GM12801 (cell line): ENCODE measurements around the gene AMPD1.

ENCODE experiments used
- CTCF ChIP-seq: IDR thresholded peaks from one replicate; pipeline ENCODE4 v1.5.1; 2011; ENCODE audit warnings: control low read depth; ENCODE audit not compliant: insufficient read length; ENCODE audit errors: extremely low read depth

The AMPD1 gene

DNA sequence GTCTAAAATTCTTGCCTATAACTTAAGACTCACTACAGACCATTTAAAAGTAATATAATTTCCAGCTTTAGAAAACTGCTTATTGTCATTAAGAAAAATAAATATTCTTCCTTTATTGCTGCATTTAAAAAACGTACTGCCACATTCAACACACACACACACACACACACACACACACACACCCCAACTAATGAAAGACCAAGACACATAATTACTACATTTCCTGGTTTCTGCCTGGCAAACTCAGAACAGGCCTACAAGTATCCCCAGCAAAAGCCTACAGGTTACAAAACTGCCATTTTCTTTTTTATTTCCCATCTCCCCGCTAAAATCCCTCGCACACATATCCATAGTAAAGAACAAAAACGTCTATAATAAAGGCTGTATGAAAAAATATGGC, 27.0 kb downstream of the AMPD1 start:
- TF ChIP-seq CTCF: no peak

DNA sequence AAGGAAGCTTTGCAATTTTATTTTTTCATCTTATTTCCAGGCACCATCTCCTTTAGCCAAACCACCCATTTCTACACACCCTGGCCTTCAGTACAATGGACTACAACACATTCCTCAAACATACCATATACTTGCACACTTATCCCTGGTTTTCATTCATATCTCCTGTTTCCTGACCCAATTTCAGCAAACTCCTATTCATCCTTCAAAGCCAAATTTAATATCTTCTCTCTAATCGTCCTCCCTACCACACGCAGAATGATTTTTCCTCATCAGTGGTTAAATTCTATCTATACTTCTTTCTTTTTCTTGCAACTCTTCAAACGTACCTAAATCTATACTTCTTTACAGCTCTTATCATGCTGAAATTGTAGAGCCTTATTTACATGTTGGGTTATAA, 28.4 kb downstream of the AMPD1 start:
- TF ChIP-seq CTCF: no peak

DNA sequence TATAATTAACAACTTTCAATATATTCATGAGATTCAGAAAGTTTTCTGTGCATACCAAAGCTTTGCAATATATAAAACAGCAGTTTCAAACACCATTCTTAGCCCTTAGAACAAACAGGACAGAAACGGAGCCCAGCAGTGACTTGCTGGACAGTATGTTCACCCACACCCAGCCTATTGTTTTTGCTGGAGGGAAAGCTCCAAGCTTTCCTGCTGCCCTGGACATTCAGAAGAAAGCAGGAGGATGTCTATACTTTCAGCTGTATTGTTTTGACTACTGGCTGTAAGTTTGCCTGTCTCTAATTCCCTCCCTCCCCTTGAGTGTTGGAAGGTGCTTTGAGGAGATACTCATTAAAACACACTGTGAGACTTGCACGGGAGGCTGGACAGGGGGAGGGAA, 35.1 kb downstream of the AMPD1 start:
- no peak for TF ChIP-seq CTCF

DNA sequence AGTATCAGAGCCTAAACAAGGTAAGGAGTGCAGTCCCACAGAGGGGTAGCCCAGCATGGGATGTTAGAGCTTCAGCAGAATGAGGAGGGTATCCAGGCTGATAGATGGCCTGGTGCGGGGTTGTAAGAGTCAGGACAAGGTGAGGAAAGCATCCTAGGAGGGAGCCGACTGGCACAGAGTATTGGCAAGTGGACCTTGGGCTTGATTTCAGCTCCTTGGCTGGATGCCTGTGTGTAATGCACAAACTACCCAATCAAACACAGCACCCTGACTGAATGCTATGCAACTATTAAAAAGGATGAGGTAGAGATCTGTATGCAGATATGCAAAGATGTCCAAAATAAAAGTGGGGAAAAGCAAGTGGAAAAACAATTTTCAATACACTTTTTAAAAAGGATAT, 43.5 kb downstream of the AMPD1 start:
- TF ChIP-seq CTCF: no peak

DNA sequence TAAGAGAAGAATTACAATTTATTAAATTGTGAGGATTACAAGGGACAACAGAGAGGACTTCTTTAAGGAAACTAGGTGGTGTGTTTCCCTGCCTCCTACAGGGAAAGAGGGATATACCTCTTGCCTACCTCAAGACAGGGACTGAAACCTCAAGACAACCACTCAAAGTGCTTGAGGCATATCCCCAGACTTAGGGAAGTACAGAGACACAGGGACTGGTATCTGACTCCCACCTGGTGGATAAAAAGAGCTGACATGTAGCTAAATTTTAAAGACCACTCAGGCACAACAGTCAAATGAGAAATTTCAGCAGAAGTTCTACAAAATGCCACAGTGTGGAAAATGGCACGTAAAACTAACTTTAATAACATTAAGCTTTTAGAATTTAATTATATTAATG, 46.8 kb downstream of the AMPD1 start:
- no peak for TF ChIP-seq CTCF

- no peak for TF ChIP-seq CTCF
These were observed 54.0 kb downstream of the AMPD1 start for GRCh38 chr1:114641377-114641776.

DNA sequence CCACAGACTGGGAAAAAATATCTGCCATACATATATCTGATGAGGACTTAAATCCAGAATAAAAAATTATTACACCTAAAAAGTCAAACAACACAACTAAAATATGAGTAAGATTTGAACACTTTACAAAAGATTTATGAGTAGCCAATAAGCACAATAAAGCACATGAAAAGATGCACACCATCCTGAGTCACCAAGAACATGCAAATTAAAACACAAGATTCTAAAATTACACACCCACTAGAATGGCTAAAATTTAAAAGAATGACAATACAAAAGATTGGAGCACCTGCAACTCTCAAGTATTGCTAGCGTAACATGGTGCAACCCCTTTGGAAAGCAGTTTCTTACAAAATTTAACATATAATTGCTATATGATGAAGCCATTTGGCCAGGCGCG, 56.4 kb downstream of the AMPD1 start:
- TF ChIP-seq CTCF: no peak

GRCh38 chr1:114632427-114632826, 62.9 kb downstream of the AMPD1 start:
- no peak for TF ChIP-seq CTCF
